ENCODE results near the gene WNT9B. TPM values are rescaled to one million over a fixed set of nuclear protein-coding genes. Genes with fewer than 3 reads are reported as not detected.
A peak's percentile ranks its signal among the peaks of the same experiment; 100 is the strongest.
"Not testable (repeated sequence)": the region's sequence is repeated elsewhere in the genome, so short reads cannot be mapped to it uniquely, and the experiment has no call there.

Gene WNT9B
- total and polyA plus RNA-seq, 9 of the 15 experiments (the other 6 are each of a cell fraction or from before 2014, with no cell fraction given) = not detected

DNA sequence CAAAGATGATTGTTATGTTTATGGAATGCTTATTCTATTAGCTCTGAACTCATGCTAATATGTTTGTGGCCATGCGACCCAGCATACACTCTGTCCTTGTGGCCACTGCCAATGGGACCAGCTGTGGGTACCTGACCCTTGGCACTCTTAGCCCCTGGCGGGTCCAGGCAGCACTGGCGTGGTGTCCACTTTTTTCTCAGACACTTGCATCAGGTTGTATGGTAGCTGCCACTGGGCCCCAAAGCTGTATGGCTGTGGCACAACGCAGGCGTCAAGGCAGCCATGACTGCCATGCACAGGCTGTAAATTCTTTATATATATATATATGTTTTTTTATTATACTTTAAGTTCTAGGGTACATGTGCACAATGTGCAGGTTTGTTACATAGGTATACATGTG, 12.2 kb upstream of the WNT9B start:
- intact Hi-C loops (cut with micrococcal nuclease) (no loop called here), in situ Hi-C loops (cut with MboI) (loop anchor here (10.0 to 25.0 kb wide), 3 partner anchors 202 to 852 kb away; partner anchors contain the start of gene STH)
- BruUV-seq (replicated peaks) = no TSS peak
- no peak overlapping the region for H3K4me3 ChIP-seq
- no peak overlapping the region for H3K27ac ChIP-seq (ENCODE audit: extremely low read depth, low read depth, low read length)
- H3K4me1 ChIP-seq (replicated peaks in 1 of 2; ENCODE audit: control insufficient read depth in 2 of 2, insufficient read depth in 2 of 2, low read length in 2 of 2) = peaks cover 3 to 9% of the 10 kb centered on the region in 2 experiments; a peak in 4 of 5 replicates
- CTCF ChIA-PET (ENCODE audit: low intra/inter-chr PET ratio) = no interaction called here
- no peak overlapping the region for H3K4me2 ChIP-seq (ENCODE audit: insufficient read depth, low read length)
- H3K36me3 ChIP-seq (ENCODE audit: control insufficient read depth, insufficient read depth, low read length) = no peaks in the 10 kb centered on the region
- peaks cover 0 to 7% of the 10 kb centered on the region in 2 experiments; a peak in 3 of 5 replicates for H3K27me3 ChIP-seq (ENCODE audit: control insufficient read depth in 2 of 2, insufficient read depth in 2 of 2, low read length in 2 of 2)
- FAIRE-seq (no peak), DNase-seq (ENCODE audit: extremely low read depth in 1 of 4, low spot score in 3 of 4) (no peak), ATAC-seq (no peak)
- TF ChIP-seq TGIF2 (CRISPR knock-in tag; IDR thresholded peaks at IDR 0.05) (no peak), NFIC (IDR thresholded peaks at IDR 0.05) (no peak)
- WGBS (ENCODE audit: insufficient coverage, low coverage, missing lambda C conversion rate) = 44% methylated on average over 5 of the region's 5 CpGs
- H4K20me1 ChIP-seq (replicated peaks; ENCODE audit: control insufficient read depth, insufficient read depth, low read length) = no peaks in the 10 kb centered on the region
- no peak overlapping the region for H2AFZ ChIP-seq (ENCODE audit: low read depth, low read length)
- no peak overlapping the region for H3K9ac ChIP-seq (ENCODE audit: insufficient read depth in 1 of 2, low read depth in 2 of 2, low read length in 2 of 2)
- peaks cover 3% of the 10 kb centered on the region for H3K9me3 ChIP-seq (replicated peaks; ENCODE audit: control insufficient read depth, insufficient read depth, low read depth, low read length)
- H3K9me1 ChIP-seq (ENCODE audit: control insufficient read depth, insufficient read depth, low read length) = no peaks in the 10 kb centered on the region
- POLR2A ChIA-PET = no interaction called here
- H3K79me2 ChIP-seq (ENCODE audit: control insufficient read depth, insufficient read depth, low read length) = no peaks in the 10 kb centered on the region

DNA sequence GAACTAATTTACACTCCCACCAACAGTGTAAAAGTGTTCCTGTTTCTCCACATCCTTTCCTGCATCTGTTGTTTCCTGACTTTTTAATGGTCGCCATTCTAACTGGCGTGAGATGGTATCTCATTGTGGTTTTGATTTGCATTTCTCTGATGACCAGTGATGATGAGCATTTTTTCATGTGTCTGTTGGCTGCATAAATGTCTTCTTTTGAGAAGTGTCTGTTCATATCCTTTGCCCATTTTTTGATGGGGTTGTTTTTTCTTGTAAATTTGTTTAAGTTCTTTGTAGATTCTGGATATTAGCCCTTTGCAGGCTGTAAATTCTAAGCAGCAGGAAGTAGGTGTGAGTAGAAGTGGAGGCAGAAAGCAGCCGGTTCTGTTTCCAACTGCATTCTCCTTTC, 10.8 kb upstream of the WNT9B start:
- 7% methylated on average over 3 of the region's 3 CpGs for WGBS (ENCODE audit: insufficient coverage, low coverage, missing lambda C conversion rate)

More for the DNA sequence above, 10.8 kb upstream of the WNT9B start:
- DNase-seq (ENCODE audit: extremely low read depth in 1 of 4, low spot score in 3 of 4); H3K27ac ChIP-seq (ENCODE audit: extremely low read depth, low read depth, low read length); H3K36me3 ChIP-seq (ENCODE audit: control insufficient read depth, insufficient read depth, low read length); H3K9me3 ChIP-seq (replicated peaks; ENCODE audit: control insufficient read depth, insufficient read depth, low read depth, low read length); H3K79me2 ChIP-seq (ENCODE audit: control insufficient read depth, insufficient read depth, low read length); H3K4me3 ChIP-seq; ATAC-seq; H4K20me1 ChIP-seq (replicated peaks; ENCODE audit: control insufficient read depth, insufficient read depth, low read length); H3K4me1 ChIP-seq (replicated peaks in 1 of 2; ENCODE audit: control insufficient read depth in 2 of 2, insufficient read depth in 2 of 2, low read length in 2 of 2); BruUV-seq (replicated peaks); H3K9ac ChIP-seq (ENCODE audit: insufficient read depth in 1 of 2, low read depth in 2 of 2, low read length in 2 of 2); H3K27me3 ChIP-seq (ENCODE audit: control insufficient read depth in 2 of 2, insufficient read depth in 2 of 2, low read length in 2 of 2); CTCF ChIA-PET (ENCODE audit: low intra/inter-chr PET ratio); H3K4me2 ChIP-seq (ENCODE audit: insufficient read depth, low read length); FAIRE-seq; H3K9me1 ChIP-seq (ENCODE audit: control insufficient read depth, insufficient read depth, low read length); H2AFZ ChIP-seq (ENCODE audit: low read depth, low read length): not testable (repeated sequence)
- in situ Hi-C loops (cut with MboI) (loop anchor here (25.0 kb wide), 2 partner anchors 203 to 853 kb away; partner anchors contain the start of gene STH), intact Hi-C loops (cut with micrococcal nuclease) (loop anchor here (5.0 kb wide), 1 partner anchor 167 kb away; no protein-coding TSS in a partner anchor)
- POLR2A ChIA-PET = interaction anchor here (1.0 kb wide), 1 partner anchor 247 kb away, joined by 3 read pairs; no protein-coding TSS in a partner anchor
- peak in 1 of 2 experiments; percentile 91 for TF ChIP-seq AFF1 (IDR thresholded peaks at IDR 0.05; ENCODE audit: low read depth in 1 of 2, partially characterized antibody in 2 of 2)

Measured in K562 (cell line).